Naive B cell (primary cell): ENCODE results near the gene SDK1. TPM values are rescaled to one million over a fixed set of nuclear protein-coding genes. Genes with fewer than 3 reads are reported as not detected.

Experiments used
- ATAC-seq, 2 donors: fragments of 150-1000 bp; cut with Tn5 transposase; 2 replicates each; pipeline ENCODE4 v1.10.0; 2021; ENCODE audit warnings: low read depth in 2 of 2, mild to moderate bottlenecking in 2 of 2, moderate library complexity in 2 of 2
- DNase-seq: peaks from one replicate; pipeline ENCODE4 v3.0.0; 2022
- H3K27ac Mint-ChIP-seq, 6 donors: one replicate each; pipeline ENCODE4 v1.8.0; 2020 to 2022; ENCODE audit warnings: mild to moderate bottlenecking in 6 of 6, mixed read lengths in 6 of 6, moderate library complexity in 5 of 6, inconsistent platforms in 2 of 6
- H3K27me3 Mint-ChIP-seq, 3 donors: one replicate each; pipeline ENCODE4 v1.8.0; 2021 to 2022; ENCODE audit warnings: mixed read lengths in 3 of 3, mild to moderate bottlenecking in 1 of 3
- H3K36me3 Mint-ChIP-seq, 2 donors: one replicate each; pipeline ENCODE4 v1.8.0; 2020 to 2022; ENCODE audit warnings: mixed read lengths in 2 of 2, inconsistent platforms in 1 of 2, mild to moderate bottlenecking in 1 of 2
- H3K4me1 Mint-ChIP-seq, 3 donors: one replicate each; pipeline ENCODE4 v1.8.0; 2020 to 2022; ENCODE audit warnings: mixed read lengths in 3 of 3, inconsistent platforms in 1 of 3, mild to moderate bottlenecking in 1 of 3, moderate library complexity in 1 of 3
- H3K4me3 Mint-ChIP-seq, 8 donors: one replicate each; pipeline ENCODE4 v1.8.0; 2020 to 2022; ENCODE audit warnings: mild to moderate bottlenecking in 8 of 8, mixed read lengths in 8 of 8, moderate library complexity in 8 of 8, inconsistent platforms in 2 of 8
- H3K9me3 Mint-ChIP-seq, 7 donors: one replicate each; pipeline ENCODE4 v1.8.0; 2020 to 2022; ENCODE audit warnings: mixed read lengths in 7 of 7, mild to moderate bottlenecking in 5 of 7, inconsistent platforms in 2 of 7, moderate library complexity in 1 of 7
- polyA plus RNA-seq, 6 donors: library from polyadenylated mRNA; unstranded; fragments of 300-500 nt; fragmentation: Illumina TruSeq; gene quantifications; one replicate each; pipeline ENCODE4 v1.2.3, GENCODE V29; 2021; ENCODE audit warnings: low read depth in 6 of 6

SDK1 gene
- polyA plus RNA-seq, 6 donors from 2014 or later: 0.15 to 0.60 (median 0.38) TPM; not detected in 2

GRCh38 chr7:4066626-4067475 is 765.8 kb downstream of the SDK1 start:
- ATAC-seq: no peak
- Mint-ChIP-seq H3K27ac (peak overlapping the region in 1 of 6 donors; percentile 86), H3K27me3 (peaks cover 0 to 7% (median 0%) of the 10 kb centered on the region in 3 donors), H3K36me3 (no peaks in the 10 kb centered on the region), H3K4me3 (no peak overlapping the region), H3K9me3 (no peaks in the 10 kb centered on the region), H3K4me1 (peaks cover 0 to 10% (median 5%) of the 10 kb centered on the region in 3 donors)
- DNase-seq: no peak

- Mint-ChIP-seq H3K4me3 (no peak overlapping the region), H3K36me3 (no peaks in the 10 kb centered on the region), H3K27me3 (peaks cover 0 to 7% (median 0%) of the 10 kb centered on the region in 3 donors), H3K27ac (no peak overlapping the region), H3K9me3 (no peaks in the 10 kb centered on the region), H3K4me1 (peaks cover 0 to 10% (median 5%) of the 10 kb centered on the region in 3 donors)
- ATAC-seq: no peak
- no peak for DNase-seq
Measured at GRCh38 chr7:4067476-4067760, 766.4 kb downstream of the SDK1 start.

GRCh38 chr7:4067874-4068273 is 766.8 kb downstream of the SDK1 start:
- Mint-ChIP-seq H3K4me1 (peaks cover 0 to 10% (median 5%) of the 10 kb centered on the region in 3 donors), H3K27me3 (peaks cover 0 to 6% (median 0%) of the 10 kb centered on the region in 3 donors), H3K36me3 (no peaks in the 10 kb centered on the region), H3K9me3 (no peaks in the 10 kb centered on the region), H3K4me3 (peak overlapping the region in 1 of 8 donors; percentile 29), H3K27ac (no peak overlapping the region)
- no peak for DNase-seq
- ATAC-seq: no peak

- H3K36me3 Mint-ChIP-seq: no peaks in the 10 kb centered on the region
- peaks cover 0 to 10% (median 5%) of the 10 kb centered on the region in 3 donors for H3K4me1 Mint-ChIP-seq
- H3K9me3 Mint-ChIP-seq: no peaks in the 10 kb centered on the region
- H3K4me3 Mint-ChIP-seq: no peak overlapping the region
- DNase-seq (no peak), ATAC-seq (no peak)
- H3K27ac Mint-ChIP-seq: no peak overlapping the region
- peaks cover 0 to 3% (median 2%) of the 10 kb centered on the region in 3 donors for H3K27me3 Mint-ChIP-seq
Measured at GRCh38 chr7:4068286-4068685, 767.2 kb downstream of the SDK1 start.

GRCh38 chr7:4069268-4070095 is 768.4 kb downstream of the SDK1 start:
- ATAC-seq (no peak), DNase-seq (no peak)
- Mint-ChIP-seq H3K27me3 (peaks cover 0 to 4% (median 0%) of the 10 kb centered on the region in 3 donors), H3K9me3 (no peaks in the 10 kb centered on the region), H3K4me3 (no peak overlapping the region), H3K27ac (no peak overlapping the region), H3K36me3 (no peaks in the 10 kb centered on the region), H3K4me1 (peaks cover 0 to 8% (median 5%) of the 10 kb centered on the region in 3 donors)

- no peak overlapping the region for H3K27ac Mint-ChIP-seq
- H3K9me3 Mint-ChIP-seq: no peaks in the 10 kb centered on the region
- no peak for ATAC-seq
- no peak overlapping the region for H3K4me3 Mint-ChIP-seq
- H3K4me1 Mint-ChIP-seq: peaks cover 0 to under 1% (median under 1%) of the 10 kb centered on the region in 3 donors
- H3K36me3 Mint-ChIP-seq: no peaks in the 10 kb centered on the region
- H3K27me3 Mint-ChIP-seq: peaks cover 0 to 4% (median 0%) of the 10 kb centered on the region in 3 donors
- no peak for DNase-seq
Measured at GRCh38 chr7:4070214-4070613, 769.2 kb downstream of the SDK1 start.

- peaks cover 0 to 4% (median 0%) of the 10 kb centered on the region in 3 donors for H3K27me3 Mint-ChIP-seq
- no peak for ATAC-seq
- H3K4me3 Mint-ChIP-seq: no peak overlapping the region
- H3K27ac Mint-ChIP-seq: no peak overlapping the region
- H3K4me1 Mint-ChIP-seq: no peaks in the 10 kb centered on the region
- DNase-seq: no peak
- no peaks in the 10 kb centered on the region for H3K9me3 Mint-ChIP-seq
- no peaks in the 10 kb centered on the region for H3K36me3 Mint-ChIP-seq
Measured at GRCh38 chr7:4071370-4072058, 770.5 kb downstream of the SDK1 start.

- DNase-seq (no peak), ATAC-seq (no peak)
- Mint-ChIP-seq H3K36me3 (peaks cover 0 to 3% of the 10 kb centered on the region in 2 donors), H3K27ac (no peak overlapping the region), H3K4me3 (no peak overlapping the region), H3K9me3 (peaks cover 0 to 3% (median 0%) of the 10 kb centered on the region in 7 donors), H3K27me3 (peaks cover 0 to 4% (median 4%) of the 10 kb centered on the region in 3 donors), H3K4me1 (no peaks in the 10 kb centered on the region)
Measured at GRCh38 chr7:4072161-4072925, 771.3 kb downstream of the SDK1 start.

- no peak for DNase-seq
- H3K27me3 Mint-ChIP-seq: peaks cover 0 to 5% (median 4%) of the 10 kb centered on the region in 3 donors
- H3K4me1 Mint-ChIP-seq: no peaks in the 10 kb centered on the region
- peaks cover 0 to 5% of the 10 kb centered on the region in 2 donors for H3K36me3 Mint-ChIP-seq
- peaks cover 0 to 7% (median 2%) of the 10 kb centered on the region in 7 donors for H3K9me3 Mint-ChIP-seq
- no peak for ATAC-seq
- no peak overlapping the region for H3K4me3 Mint-ChIP-seq
- H3K27ac Mint-ChIP-seq: no peak overlapping the region
Measured at GRCh38 chr7:4073052-4073451, 772.0 kb downstream of the SDK1 start.

GRCh38 chr7:4073750-4074149 is 772.7 kb downstream of the SDK1 start:
- ATAC-seq: no peak
- H3K4me1 Mint-ChIP-seq: no peaks in the 10 kb centered on the region
- H3K4me3 Mint-ChIP-seq: peak overlapping the region in 2 of 8 donors; percentile 42 to 47
- peaks cover 0 to 5% of the 10 kb centered on the region in 2 donors for H3K36me3 Mint-ChIP-seq
- H3K27ac Mint-ChIP-seq: no peak overlapping the region
- DNase-seq: no peak
- H3K9me3 Mint-ChIP-seq: peaks cover 0 to 7% (median 2%) of the 10 kb centered on the region in 7 donors
- peaks cover 0 to 5% (median 4%) of the 10 kb centered on the region in 3 donors for H3K27me3 Mint-ChIP-seq

GRCh38 chr7:4074407-4074806 is 773.4 kb downstream of the SDK1 start:
- no peak for DNase-seq
- no peak overlapping the region for H3K4me3 Mint-ChIP-seq
- H3K27me3 Mint-ChIP-seq: peaks cover 0 to 5% (median 4%) of the 10 kb centered on the region in 3 donors
- H3K36me3 Mint-ChIP-seq: peaks cover 0 to 5% of the 10 kb centered on the region in 2 donors
- no peak for ATAC-seq
- H3K9me3 Mint-ChIP-seq: peaks cover 0 to 7% (median 2%) of the 10 kb centered on the region in 7 donors
- no peaks in the 10 kb centered on the region for H3K4me1 Mint-ChIP-seq
- no peak overlapping the region for H3K27ac Mint-ChIP-seq

- Mint-ChIP-seq H3K36me3 (peaks cover 0 to 5% of the 10 kb centered on the region in 2 donors), H3K9me3 (peaks cover 0 to 7% (median 2%) of the 10 kb centered on the region in 7 donors), H3K27ac (no peak overlapping the region), H3K4me3 (no peak overlapping the region), H3K4me1 (no peaks in the 10 kb centered on the region), H3K27me3 (peaks cover 0 to 5% (median 4%) of the 10 kb centered on the region in 3 donors)
- ATAC-seq (no peak), DNase-seq (no peak)
Measured at GRCh38 chr7:4074994-4075393, 773.9 kb downstream of the SDK1 start.
